Stimulated activated naive CD4-positive, alpha-beta T cell treated with Interleukin-2 at 50 U/mL for 16 hours (primary cell): Measurements from ENCODE around the gene NPLOC4.

Experiments used
- DNase-seq: peaks from one replicate; lab custom pipeline; 2025; lab: John Stamatoyannopoulos, UW

NPLOC4 gene

DNA sequence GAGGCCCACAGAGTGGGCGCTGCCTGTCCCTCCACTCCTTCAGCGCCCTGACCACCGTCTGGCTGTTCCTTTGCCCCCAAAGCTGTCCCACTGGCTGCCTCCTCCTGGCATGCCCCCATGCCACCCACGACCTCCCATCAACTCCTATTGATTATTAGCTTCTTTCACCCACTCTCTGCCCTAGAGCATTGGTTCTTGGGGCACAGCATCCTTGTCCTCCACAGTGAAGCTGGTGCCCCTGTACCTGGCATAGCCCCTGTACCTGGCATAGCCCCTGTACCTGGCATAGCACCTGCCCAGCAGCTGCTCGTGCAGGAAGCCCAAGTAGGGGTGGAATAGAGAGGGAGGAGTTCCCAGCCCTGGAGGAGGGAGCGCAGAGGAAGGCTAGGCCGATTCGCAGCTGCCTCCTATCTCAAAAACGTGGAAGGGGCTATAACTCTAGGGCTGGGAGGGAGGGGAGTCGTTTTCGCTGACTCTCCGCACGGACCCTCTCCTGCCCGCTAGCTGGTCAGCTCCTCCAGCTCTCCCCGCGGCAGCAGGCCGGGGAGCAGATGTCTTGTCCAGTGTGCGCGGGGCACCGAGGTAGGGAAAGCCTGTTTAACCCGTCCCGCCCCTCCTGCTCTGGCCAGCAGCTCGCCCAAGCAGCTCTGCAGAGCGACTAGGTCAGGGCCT lies 118.7 kb downstream of the NPLOC4 start:
- no peak for DNase-seq

- DNase-seq, result no peak
These were observed 119.4 kb downstream of the NPLOC4 start for GRCh38 chr17:81517339-81518112.

- DNase-seq, result no peak
These were observed 119.9 kb downstream of the NPLOC4 start for GRCh38 chr17:81517009-81517338.

DNA sequence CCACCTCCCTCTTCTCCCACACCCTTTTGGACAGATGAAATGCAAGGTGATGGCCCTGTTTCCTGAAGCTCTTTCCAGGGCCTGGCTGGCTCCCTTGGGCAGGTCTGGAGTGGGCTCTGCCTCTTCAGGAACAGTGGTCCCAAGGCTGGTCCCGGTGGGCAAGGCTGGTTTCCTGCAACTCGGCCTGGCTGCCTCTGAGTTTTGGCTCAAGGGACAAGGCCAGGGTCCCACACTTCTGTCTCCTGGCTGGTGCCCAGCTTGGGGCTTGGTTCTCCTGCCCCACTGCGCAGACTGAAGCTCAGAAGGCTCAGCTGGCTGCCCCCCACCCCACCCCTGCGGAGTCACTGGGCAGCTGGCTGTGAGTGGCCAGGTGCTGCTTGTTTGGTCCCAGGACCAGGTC lies 120.5 kb downstream of the NPLOC4 start:
- DNase-seq, result no peak

- no peak for DNase-seq
These were observed 121.3 kb downstream of the NPLOC4 start for GRCh38 chr17:81515530-81516041.

GRCh38 chr17:81514739-81515529 lies 122.0 kb downstream of the NPLOC4 start:
- peak; percentile 64 for DNase-seq

DNA sequence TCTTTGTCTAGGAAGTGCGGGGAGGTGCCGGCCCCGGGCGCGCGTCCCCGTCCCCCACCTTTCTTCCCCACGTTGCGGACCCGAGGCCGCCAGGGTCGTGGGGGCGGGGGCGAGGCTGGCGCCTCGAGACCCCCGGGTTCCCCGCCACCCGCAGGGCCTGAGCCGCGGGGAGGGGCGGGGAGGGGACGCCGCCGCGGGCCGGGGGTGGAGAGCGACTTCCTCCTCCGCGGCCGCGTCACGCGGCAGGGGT lies 122.5 kb downstream of the NPLOC4 start:
- DNase-seq, result no peak

GRCh38 chr17:81513753-81514488 lies 123.0 kb downstream of the NPLOC4 start:
- peak; percentile 39 for DNase-seq

DNA sequence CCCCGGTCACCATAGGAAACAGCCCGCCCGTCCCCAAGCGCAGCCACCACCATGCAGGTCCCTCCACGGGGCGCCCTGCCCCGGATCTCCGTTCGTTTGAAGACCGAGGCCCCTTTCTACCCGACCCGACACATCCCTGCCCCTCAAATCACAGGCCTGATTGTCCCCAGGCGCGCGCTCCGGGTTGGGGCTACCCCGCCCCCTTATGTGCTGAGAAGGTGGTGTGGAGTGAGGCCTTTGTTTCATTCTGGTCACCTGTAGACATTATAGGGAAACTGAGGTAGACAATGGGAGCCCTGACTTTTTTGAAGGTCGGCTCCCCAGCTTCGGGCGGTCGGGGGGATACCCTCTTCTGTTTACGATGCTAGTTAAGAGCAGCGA lies 123.5 kb downstream of the NPLOC4 start:
- DNase-seq, result peak; percentile 61

GRCh38 chr17:81512562-81513371 lies 124.1 kb downstream of the NPLOC4 start, which contains the start of gene ACTG1:
TSS of gene ACTG1 (minus strand) at chr17:81512799. CDS start at chr17:81512354, 445 bp downstream.
- peak; percentile 84 for DNase-seq

- DNase-seq, result peak; percentile 44
These were observed 124.9 kb downstream of the NPLOC4 start for GRCh38 chr17:81511804-81512561.

DNA sequence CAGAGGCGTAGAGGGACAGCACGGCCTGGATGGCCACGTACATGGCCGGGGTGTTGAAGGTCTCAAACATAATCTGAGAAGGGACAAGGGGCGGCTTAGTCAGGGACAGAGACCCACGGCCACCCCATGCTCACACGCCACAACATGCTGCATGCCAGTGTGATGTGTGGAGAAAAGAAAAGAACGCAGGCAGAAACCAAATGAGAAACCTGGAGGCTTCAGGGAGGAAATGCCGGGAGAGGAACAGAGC lies 125.4 kb downstream of the NPLOC4 start:
- no peak for DNase-seq

GRCh38 chr17:81510785-81511553 lies 125.9 kb downstream of the NPLOC4 start:
- DNase-seq, result peak; percentile 16

DNA sequence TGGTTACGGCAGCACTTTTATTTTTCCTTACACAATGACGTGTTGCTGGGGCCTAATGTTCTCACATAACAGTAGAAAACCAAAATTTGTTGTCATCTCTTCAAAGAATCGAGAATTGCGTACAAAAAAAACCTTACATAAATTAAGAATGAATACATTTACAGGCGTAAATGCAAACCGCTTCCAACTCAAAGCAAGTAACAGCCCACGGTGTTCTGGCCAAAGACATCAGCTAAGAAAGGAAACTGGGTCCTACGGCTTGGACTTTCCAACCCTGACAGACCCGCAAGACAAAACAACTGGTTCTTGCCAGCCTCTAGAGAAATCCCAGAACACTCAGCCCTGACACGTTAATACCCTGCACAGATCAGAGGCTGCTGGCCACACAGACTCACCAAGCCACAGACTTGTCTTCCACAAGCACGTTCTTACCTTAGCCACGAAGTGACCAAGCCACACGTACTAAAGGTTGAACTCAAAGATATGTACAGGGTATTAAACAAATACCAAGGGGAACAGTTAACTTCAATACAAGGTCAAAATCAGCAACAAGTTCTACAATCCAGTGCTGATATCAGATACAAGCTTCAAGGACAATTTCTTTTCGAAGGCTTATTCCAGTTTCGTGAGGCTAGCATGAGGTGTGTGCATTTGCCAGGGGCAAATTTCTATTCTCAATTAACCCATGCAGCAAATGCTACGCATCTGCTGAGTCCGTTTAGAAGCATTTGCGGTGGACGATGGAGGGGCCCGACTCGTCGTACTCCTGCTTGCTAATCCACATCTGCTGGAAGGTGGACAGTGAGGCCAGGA lies 126.7 kb downstream of the NPLOC4 start:
- no peak for DNase-seq

GRCh38 chr17:81509207-81509971 lies 127.5 kb downstream of the NPLOC4 start:
- DNase-seq, result peak; percentile 56

DNA sequence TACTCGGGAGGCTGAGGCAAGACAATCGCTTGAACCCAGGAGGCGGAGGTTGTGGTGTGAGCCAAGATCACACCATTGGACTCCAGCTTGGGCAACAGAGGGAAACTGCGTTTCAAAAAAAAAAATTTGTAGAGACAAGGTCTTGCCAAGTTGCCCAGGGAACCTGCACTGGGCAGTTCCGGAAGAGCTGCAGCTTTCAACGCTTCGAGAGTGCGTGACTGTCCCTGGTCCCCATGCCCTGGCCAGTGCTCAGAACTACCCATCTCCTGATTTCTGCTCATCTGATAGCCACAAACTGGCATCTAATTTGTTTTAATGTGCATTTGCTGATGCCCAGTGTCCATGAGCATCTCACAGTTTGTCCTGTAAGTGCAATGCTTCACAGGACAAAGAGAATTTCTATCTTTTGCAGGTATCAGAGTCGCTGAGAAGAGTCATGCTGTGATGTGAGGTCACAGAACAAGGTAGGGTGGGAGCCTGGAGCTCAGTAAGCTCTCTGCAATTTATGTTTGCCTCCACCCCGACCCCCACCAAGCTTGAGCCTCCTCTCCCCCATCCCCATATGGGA lies 128.2 kb downstream of the NPLOC4 start:
- DNase-seq, result no peak
